Sigmoid colon (tissue), 4 donors: ENCODE measurements around the gene MDGA2.

ENCODE experiments used
- CTCF ChIP-seq, 4 experiments: fragments of 450-650 bp in 3 of 4; fragments of 200-600 bp in 1 of 4; IDR thresholded peaks; one replicate each; pipeline ENCODE4 v1.5.1; 2016 to 2019; ENCODE audit warnings: antibody characterized with exemption in 4 of 4, mild to moderate bottlenecking in 3 of 4, moderate library complexity in 2 of 4
- POLR2A ChIP-seq, 2 donors: fragments of 450-650 bp; IDR thresholded peaks; one replicate each; pipeline ENCODE4 v1.6.1; 2016; ENCODE audit warnings: antibody characterized with exemption in 2 of 2, mild to moderate bottlenecking in 2 of 2, moderate library complexity in 2 of 2
- POLR2AphosphoS5 ChIP-seq, 4 donors: sonication (generic); formaldehyde crosslinking; IDR thresholded peaks; one replicate each; pipeline ENCODE4 v1.6.1; 2017; ENCODE audit warnings: antibody characterized with exemption in 4 of 4

- no peak for TF ChIP-seq POLR2AphosphoS5 (IDR thresholded peaks at IDR 0.05)
- TF ChIP-seq CTCF (IDR thresholded peaks at IDR 0.05): no peak
- no peak for TF ChIP-seq POLR2A (IDR thresholded peaks at IDR 0.05)
Measured at GRCh38 chr14:47619392-47619791, 56.0 kb downstream of the MDGA2 start.
